GM23248 (cell line): Measurements from ENCODE around the gene FAM227B.

Experiments
- EZH2 ChIP-seq: fragments of 200-600 bp; sonication (generic); IDR thresholded peaks from 2 replicates; pipeline ENCODE4 v1.6.1; 2018; ENCODE audit warnings: antibody characterized with exemption, mild to moderate bottlenecking; ENCODE audit not compliant: insufficient read depth, poor library complexity, severe bottlenecking
- EZH2phosphoT487 ChIP-seq: fragments of 200-600 bp; sonication (generic); IDR thresholded peaks from 2 replicates; pipeline ENCODE4 v1.6.1; 2018; ENCODE audit warnings: antibody characterized with exemption, moderate library complexity, mild to moderate bottlenecking, low read depth; ENCODE audit not compliant: insufficient read depth

- TF ChIP-seq EZH2phosphoT487: no peak
- TF ChIP-seq EZH2: no peak
Measured at GRCh38 chr15:49327927-49328326, 292.7 kb downstream of the FAM227B start.
